OCI-LY3 (cell line): ENCODE data around the gene IRS2.

Experiments used
- H2AFZ ChIP-seq: fragments of 200-600, 300-600 bp; shearing (Covaris generic); 2 replicates; pipeline ENCODE4 v1.6.0; 2014; ENCODE audit warnings: antibody characterized with exemption, low read depth, low read length
- H3K27ac ChIP-seq: fragments of 200-600, 300-600 bp; sonication (generic); 2 replicates; pipeline ENCODE4 v1.5.1; 2014; ENCODE audit warnings: mild to moderate bottlenecking, low read length, moderate library complexity, mixed read lengths
- H3K27me3 ChIP-seq: fragments of 200-600, 300-600 bp; sonication (generic); 2 replicates; pipeline ENCODE4 v1.6.1; 2014; ENCODE audit warnings: low read depth, low read length, mixed read lengths
- H3K36me3 ChIP-seq: fragments of 200-600, 300-600 bp; sonication (generic); replicated peaks from 2 replicates; pipeline ENCODE3; 2014; ENCODE audit warnings: low read depth, low read length, mixed read lengths
- H3K4me1 ChIP-seq: fragments of 300-600, 200-600 bp; sonication (generic); 2 replicates; pipeline ENCODE4 v1.6.1; 2014; ENCODE audit warnings: low read length, mixed read lengths
- H3K4me2 ChIP-seq: fragments of 200-600, 300-600 bp; sonication (generic); 2 replicates; pipeline ENCODE4 v1.6.1; 2014; ENCODE audit warnings: low read length, mixed read lengths
- H3K4me3 ChIP-seq: fragments of 300-600, 200-600 bp; sonication (generic); 2 replicates; pipeline ENCODE4 v1.5.1; 2014; ENCODE audit warnings: antibody characterized with exemption, mild to moderate bottlenecking, low read length, moderate library complexity
- H3K79me2 ChIP-seq: fragments of 300-600, 200-600 bp; shearing (Covaris generic); 2 replicates; pipeline ENCODE4 v1.6.1; 2014; ENCODE audit warnings: mild to moderate bottlenecking, low read length, mixed read lengths
- H3K9ac ChIP-seq: fragments of 300-600, 200-600 bp; shearing (Covaris generic); 2 replicates; pipeline ENCODE4 v1.6.0; 2014; ENCODE audit warnings: mild to moderate bottlenecking, low read length, moderate library complexity
- H3K9me3 ChIP-seq: fragments of 200-600, 300-600 bp; shearing (Covaris generic); 2 replicates; pipeline ENCODE4 v1.6.1; 2014; ENCODE audit warnings: low read length, mixed read lengths; ENCODE audit not compliant: insufficient read depth
- H4K20me1 ChIP-seq: fragments of 200-600, 300-600 bp; sonication (generic); 2 replicates; pipeline ENCODE4 v1.6.1; 2016; ENCODE audit warnings: low read length, mixed read lengths; ENCODE audit not compliant: insufficient read depth
- EZH2phosphoT487 ChIP-seq: fragments of 200-600 bp; shearing (Covaris generic); IDR thresholded peaks from 2 replicates; pipeline ENCODE4 v1.6.1; 2018; ENCODE audit warnings: antibody characterized with exemption, mixed run types, low read depth
- TF ChIP-seq, protein P1 (sequence below): fragments of 200-600, 300-600 bp; sonication (generic); IDR thresholded peaks from 2 replicates; pipeline ENCODE4 v1.5.1; 2014; ENCODE audit warnings: antibody characterized with exemption, low read length, low read depth

Gene IRS2

DNA sequence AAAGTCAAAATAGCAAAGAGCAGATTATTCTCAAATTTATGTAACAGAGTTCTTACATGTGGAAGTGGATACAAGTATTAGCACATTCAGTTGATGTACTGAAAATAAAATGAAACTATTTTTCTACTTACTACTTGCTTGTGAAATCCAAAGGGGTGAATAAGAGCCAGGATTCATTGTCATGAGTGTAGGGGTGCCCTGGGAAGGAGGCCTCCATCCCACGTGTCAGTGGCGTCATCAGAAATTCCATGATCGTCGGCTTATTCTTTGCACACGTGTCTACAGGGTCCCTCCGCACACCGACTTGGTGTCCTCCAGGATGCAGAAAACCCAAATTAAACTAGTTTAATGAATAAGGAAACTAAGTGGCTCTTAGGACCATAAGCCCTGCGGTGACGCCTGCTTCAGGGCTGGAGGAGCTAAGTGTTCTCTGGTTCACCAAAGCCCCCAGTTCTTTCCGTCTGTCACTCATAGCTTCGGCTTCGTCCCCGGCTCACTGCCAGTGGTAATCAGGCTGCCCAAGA, 55.5 kb downstream of the IRS2 start:
- Histone ChIP-seq H3K36me3 (no peaks in the 10 kb centered on the region), H4K20me1 (no peaks in the 10 kb centered on the region), H3K9ac (no peak overlapping the region), H3K79me2 (no peaks in the 10 kb centered on the region), H3K4me1 (no peaks in the 10 kb centered on the region), H3K27me3 (peaks cover 9% of the 10 kb centered on the region; the same call in 1 of the 2 replicates), H3K9me3 (peaks cover 8% of the 10 kb centered on the region), H3K4me3 (no peak overlapping the region), H3K4me2 (no peak overlapping the region), H2AFZ (no peak overlapping the region), H3K27ac (no peak overlapping the region)
- TF ChIP-seq, protein P1, sequence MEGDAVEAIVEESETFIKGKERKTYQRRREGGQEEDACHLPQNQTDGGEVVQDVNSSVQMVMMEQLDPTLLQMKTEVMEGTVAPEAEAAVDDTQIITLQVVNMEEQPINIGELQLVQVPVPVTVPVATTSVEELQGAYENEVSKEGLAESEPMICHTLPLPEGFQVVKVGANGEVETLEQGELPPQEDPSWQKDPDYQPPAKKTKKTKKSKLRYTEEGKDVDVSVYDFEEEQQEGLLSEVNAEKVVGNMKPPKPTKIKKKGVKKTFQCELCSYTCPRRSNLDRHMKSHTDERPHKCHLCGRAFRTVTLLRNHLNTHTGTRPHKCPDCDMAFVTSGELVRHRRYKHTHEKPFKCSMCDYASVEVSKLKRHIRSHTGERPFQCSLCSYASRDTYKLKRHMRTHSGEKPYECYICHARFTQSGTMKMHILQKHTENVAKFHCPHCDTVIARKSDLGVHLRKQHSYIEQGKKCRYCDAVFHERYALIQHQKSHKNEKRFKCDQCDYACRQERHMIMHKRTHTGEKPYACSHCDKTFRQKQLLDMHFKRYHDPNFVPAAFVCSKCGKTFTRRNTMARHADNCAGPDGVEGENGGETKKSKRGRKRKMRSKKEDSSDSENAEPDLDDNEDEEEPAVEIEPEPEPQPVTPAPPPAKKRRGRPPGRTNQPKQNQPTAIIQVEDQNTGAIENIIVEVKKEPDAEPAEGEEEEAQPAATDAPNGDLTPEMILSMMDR, result no peak
- TF ChIP-seq EZH2phosphoT487, result no peak

DNA sequence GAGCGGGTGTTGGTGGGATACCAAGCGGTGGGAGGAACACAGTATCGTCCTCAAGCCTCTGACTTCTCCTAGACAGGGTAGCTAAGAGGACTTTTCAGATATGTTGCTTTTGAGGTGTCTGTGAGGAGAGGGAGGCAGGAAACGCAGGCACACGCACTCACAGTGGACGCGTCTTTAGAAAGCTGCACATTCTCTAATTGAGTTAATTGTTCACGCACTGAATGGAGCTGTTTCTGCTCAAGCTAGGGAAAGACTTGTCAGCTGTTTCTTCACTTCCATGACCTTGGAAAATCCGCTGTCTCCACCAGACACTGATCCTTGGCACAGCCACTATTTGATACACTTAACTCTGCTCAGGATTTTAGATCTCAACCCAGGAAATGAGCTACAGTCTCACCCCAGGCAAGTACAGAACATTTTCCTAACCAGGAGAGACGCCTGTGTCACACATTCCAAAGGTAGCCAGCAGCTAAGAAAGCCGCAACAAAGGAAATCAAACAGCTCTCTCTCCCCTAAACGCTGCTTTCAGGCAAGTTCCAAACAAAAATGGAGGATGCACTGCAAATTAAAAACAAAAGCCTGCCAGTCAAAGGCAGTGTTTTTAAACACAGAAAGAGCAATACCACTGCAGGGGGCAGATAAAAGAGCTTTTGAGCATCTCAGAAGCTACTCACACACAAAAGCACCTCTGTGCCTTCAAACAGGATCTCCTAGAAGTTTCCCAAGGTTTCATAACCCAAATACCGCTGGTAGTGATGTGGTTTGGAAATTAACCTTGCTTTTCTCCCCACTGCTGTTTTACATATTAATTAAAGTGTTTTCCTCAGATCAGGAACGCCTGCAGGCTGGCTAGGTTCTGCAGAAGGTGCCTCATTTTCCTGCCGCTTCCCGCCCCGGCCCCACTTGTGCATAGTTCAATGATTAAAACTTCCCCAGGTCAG, 57.3 kb downstream of the IRS2 start:
- H3K4me3 ChIP-seq, result no peak overlapping the region
- peaks cover 8% of the 10 kb centered on the region for H3K9me3 ChIP-seq
- no peaks in the 10 kb centered on the region for H3K36me3 ChIP-seq
- H3K9ac ChIP-seq, result no peak overlapping the region
- TF ChIP-seq EZH2phosphoT487, result no peak
- TF ChIP-seq, protein P1, result no peak
- no peaks in the 10 kb centered on the region for H4K20me1 ChIP-seq
- H3K79me2 ChIP-seq, result no peaks in the 10 kb centered on the region
- no peak overlapping the region for H3K27ac ChIP-seq
- no peak overlapping the region for H2AFZ ChIP-seq
- peaks cover 9% of the 10 kb centered on the region; the same call in 1 of the 2 replicates for H3K27me3 ChIP-seq
- H3K4me2 ChIP-seq, result no peak overlapping the region
- no peaks in the 10 kb centered on the region for H3K4me1 ChIP-seq

DNA sequence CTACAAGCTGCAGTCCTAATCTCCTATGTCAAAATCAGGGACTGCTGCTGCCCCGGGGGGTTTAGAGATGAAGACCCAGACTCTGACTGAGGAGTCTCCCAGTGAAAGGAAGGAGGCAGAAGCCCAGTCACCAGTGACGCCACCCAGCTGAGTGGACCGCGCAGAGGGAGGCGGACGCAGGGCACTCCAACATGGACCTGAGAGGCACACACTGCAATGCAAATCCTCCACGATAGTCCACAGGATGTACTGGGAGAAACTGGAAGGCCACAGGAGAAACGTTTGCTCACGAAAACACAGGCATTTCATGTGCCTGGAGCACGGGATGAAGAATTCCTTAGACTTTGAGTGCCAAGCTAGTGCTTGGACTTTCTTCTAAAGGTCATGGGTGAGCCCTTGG, 58.3 kb downstream of the IRS2 start:
- no peaks in the 10 kb centered on the region for H4K20me1 ChIP-seq
- no peak overlapping the region for H2AFZ ChIP-seq
- no peak overlapping the region for H3K27ac ChIP-seq
- no peaks in the 10 kb centered on the region for H3K36me3 ChIP-seq
- H3K4me2 ChIP-seq, result no peak overlapping the region
- H3K4me1 ChIP-seq, result no peaks in the 10 kb centered on the region
- H3K9ac ChIP-seq, result no peak overlapping the region
- no peak for TF ChIP-seq EZH2phosphoT487
- TF ChIP-seq, protein P1, result no peak
- no peaks in the 10 kb centered on the region for H3K79me2 ChIP-seq
- peaks cover 9% of the 10 kb centered on the region; the same call in 1 of the 2 replicates for H3K27me3 ChIP-seq
- peaks cover 5% of the 10 kb centered on the region; the same call in 1 of the 2 replicates for H3K9me3 ChIP-seq
- no peak overlapping the region for H3K4me3 ChIP-seq

DNA sequence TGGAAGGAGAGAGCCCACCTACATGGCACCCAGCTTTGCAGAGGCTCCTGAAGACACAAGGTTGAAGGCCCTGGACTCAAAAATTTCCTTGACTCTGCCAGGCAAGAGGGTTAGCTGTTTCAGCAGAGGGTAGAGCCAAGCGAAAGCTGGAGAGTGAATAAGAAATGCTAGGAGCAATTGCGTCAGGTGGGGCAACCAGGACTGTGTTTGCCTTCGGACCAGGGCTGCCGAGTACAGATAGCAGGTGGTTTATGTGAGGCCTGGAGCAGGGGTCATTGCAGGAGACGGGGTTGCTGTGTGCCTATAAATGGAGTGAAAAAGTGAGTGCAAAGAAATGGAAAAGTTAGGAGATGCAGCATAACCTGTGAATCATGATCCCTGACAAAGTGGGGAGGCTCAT, 59.1 kb downstream of the IRS2 start:
- no peak overlapping the region for H3K4me3 ChIP-seq
- H3K27me3 ChIP-seq, result peaks cover 9% of the 10 kb centered on the region; the same call in 1 of the 2 replicates
- H2AFZ ChIP-seq, result no peak overlapping the region
- H3K36me3 ChIP-seq, result no peaks in the 10 kb centered on the region
- no peak overlapping the region for H3K4me2 ChIP-seq
- no peak overlapping the region for H3K27ac ChIP-seq
- H4K20me1 ChIP-seq, result no peaks in the 10 kb centered on the region
- no peak for TF ChIP-seq EZH2phosphoT487
- TF ChIP-seq, protein P1, result no peak
- no peak overlapping the region for H3K9ac ChIP-seq
- H3K9me3 ChIP-seq, result peaks cover 5% of the 10 kb centered on the region; the same call in 1 of the 2 replicates
- H3K79me2 ChIP-seq, result no peaks in the 10 kb centered on the region
- H3K4me1 ChIP-seq, result no peaks in the 10 kb centered on the region
